HG03432 (cell line): ENCODE measurements around the gene ARPC5.
A peak's percentile ranks its signal among the peaks of the same experiment; 100 is the strongest.
"Not testable (repeated sequence)": the region's sequence is repeated elsewhere in the genome, so short reads cannot be mapped to it uniquely, and the experiment has no call there.

Experiments
- ATAC-seq: cut with Tn5 transposase; IDR thresholded peaks from one replicate; pipeline ENCODE4 v1.9.1; 2021; ENCODE audit warnings: mild to moderate bottlenecking, moderate library complexity; ENCODE audit not compliant: unreplicated experiment

The ARPC5 gene

DNA sequence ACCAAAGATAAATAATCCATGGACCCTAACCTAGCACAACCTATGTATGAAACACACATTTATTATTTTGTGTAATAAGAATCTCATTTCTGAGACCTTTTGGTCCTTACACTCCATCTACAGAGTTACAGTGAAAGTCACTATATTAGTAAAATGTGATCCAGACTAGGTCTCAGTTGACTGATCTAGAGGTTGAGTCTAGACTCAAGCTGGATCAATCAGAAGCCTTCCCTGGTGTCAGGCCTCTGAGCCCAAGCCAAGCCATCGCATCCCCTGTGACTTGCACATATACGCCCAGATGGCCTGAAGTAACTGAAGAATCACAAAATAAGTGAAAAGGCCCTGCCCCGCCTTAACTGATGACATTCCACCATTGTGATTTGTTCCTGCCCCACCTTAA, 22.6 kb downstream of the ARPC5 start:
- ATAC-seq: not testable (repeated sequence)

DNA sequence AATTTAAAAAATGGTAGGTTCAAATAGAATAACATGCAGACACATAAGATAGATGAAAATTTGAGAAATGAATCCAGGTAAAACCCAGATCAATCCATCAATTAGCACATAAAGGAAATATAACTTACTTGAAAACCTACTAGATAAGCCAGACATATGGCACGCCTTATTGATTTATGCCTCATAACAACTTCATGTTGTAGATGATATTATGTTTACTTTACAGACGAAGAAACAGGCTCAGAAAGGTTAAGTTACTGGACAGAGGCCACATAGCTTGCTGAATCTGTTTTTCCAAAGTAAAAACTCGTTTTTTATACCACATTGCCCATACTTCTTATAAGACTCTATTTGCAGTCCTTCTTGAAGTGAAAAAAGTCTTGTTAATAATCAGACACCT, 23.2 kb downstream of the ARPC5 start:
- ATAC-seq: no peak

DNA sequence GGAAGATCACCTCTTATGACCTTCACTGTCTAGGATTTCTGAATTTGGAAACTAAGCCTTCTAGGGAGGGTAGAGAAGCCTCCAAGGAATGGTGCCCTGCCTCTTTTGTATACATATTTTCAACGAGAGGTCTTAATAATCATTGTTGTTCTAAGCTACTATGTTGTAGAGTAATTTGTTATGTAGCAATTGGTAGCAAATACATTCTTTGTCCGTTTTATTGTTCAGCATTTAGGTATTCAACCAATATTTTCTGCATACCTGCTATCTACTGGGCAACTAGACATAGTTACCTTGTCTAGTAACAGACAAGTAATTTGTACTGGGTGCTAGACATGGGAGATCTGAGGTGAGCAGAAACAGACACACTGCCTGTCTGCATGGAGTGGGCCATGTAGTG, 24.6 kb downstream of the ARPC5 start:
- no peak for ATAC-seq

DNA sequence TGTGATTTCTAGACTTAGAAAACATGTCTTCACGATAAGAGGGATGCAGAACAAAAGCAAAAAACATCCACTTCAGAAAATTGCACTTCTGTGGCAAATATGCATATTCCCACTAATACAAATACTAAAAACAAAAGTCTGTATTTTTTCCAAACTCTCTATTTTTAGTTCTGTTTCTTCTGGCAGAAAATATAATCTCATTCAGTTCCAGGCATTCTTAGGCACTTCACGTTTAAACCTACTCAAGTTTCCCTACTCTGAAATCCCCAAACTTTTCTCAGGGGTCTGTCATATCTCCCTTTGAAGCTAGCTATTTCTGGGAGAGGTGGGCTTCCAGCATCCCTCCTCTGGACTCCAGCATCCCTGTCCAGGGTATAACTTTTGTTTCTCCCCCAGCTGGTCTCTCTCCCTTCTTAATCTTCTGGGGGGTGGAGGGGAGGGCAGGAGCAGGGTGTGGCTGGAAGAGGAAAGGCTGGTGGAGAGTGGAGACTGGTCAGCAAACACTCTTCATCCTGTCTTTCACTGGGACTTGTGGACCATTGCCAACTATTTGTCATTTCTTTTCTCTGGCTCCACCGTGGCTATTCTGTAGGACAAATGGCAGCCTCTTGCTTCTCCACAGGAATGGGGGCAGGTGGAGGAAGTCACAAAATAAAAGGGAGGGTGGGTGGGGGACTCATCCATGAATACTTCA, 25.7 kb downstream of the ARPC5 start:
- ATAC-seq: no peak

DNA sequence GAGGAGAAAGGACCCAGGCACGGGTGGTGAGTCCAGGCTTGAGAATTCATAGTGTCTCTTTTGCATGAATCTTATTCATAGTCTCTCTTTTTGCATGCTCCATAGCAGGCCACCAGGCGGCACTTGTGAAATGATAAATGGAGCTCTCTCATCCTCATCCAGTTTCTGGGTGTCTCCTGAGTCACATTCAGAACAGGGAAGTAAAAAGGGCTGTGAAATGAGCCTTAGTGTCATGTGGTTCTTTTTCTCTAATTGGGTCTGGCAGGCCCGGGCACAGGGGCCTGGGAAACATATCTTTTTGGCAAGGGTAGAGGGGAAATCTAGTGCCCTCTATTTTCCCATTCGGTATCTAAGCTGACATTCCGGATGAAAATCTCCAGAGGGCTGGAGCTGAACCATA, 26.3 kb downstream of the ARPC5 start:
- ATAC-seq: peak; percentile 56

DNA sequence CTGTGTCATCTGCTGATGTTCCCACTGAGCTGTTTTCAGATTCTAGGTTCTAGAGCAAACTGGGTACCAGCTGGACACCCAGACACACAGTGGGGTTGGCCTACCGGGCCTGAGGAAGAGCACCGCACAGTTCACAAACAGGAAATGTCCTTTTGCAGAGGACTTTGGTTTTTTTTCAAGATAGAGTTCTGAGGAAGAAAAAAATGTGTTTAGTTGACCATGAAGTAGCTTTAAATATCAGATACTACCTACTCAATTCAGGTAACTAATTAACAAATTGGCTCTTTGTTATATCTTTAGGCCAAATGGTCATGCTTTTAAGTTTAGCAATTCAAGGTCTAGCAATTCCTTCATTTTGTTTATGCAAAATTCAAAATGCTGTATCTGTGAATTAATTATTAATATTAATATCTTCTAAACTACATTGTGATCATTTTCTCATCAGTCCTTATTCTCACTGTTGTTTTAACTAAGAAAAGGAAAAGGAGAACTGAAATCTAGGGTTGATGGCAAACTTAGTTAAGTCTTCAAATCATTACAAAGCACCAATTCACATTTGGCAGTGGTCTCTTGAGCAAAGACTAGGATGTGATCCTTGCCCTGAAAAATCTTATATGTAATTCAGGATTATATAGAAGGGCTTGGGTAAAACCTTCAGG, 28.1 kb downstream of the ARPC5 start:
- peak; percentile 34 for ATAC-seq

DNA sequence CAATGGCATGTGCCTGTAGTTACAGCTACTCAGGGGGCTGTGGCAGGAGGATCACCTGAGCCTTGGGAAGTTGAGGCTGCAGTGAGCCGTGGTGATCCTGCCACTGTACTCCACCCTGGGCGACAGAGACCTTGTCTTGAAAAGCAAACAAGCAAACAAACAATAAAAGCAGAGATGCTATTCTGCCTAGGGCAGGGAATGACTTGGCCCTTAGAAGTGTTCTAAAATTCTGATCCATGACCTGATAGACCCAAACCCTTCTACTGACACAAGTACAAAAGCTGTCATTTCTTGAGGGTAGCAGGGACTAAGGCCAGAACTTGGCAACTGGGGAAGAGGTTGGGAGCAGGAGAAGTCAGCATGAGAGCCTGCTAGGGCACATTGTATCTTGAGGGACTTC, 29.7 kb downstream of the ARPC5 start:
- no peak for ATAC-seq

DNA sequence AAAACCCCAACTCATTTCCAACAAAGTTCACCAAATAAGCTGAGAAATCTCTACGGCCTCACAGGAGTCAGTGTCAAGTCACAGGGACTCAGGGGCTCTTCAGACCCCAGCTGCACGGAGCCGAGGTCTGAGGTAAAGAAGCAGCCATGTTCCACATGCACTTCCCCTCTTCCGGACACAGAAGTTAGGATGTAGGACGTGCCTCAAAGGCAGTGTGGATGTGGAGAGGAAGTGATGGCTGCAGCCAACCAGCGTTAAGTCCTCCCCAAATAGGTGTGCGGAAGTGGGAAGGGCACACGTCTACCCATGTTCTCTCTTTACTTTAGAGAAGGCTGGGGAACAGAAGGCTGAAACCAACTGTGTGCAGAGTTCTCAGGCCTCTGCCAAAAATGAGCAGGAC, 30.8 kb downstream of the ARPC5 start:
- ATAC-seq: peak; percentile 6

DNA sequence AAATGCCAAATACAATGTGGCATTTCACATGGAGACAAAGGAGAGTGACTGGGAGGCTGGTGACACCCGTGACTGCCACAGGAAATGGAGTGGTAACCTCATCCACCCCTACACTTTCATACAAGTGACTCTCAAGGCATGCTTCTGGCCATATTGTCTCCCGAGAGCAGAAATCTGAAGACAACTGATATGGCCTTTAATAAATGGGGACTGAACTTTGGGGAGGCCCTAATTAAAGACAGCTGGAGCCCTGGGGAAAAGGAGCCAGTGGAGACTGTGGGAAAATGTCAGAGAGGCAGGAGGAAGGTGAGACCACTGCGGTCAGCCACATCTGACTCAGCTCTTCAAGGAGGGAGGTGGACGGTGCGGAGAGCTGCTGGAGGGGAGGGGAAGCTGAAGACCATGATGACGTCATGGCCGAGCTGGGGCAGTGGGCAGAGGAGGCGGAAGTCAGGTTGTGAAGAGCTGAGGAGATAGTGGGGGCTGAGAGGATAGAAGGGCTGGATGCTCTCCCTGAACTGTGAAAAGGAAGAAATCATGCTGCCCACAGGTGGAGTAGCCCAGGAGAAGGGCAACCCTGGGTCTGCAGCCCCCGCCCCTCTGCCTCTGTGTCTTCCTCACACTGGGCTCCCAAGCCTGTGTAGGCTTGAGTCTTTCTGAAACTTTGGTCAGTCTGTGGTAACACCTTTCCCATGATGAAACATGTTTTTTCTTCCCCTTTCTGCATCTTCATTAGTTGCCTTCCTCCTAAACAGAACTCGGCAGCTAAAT, 31.4 kb downstream of the ARPC5 start:
- ATAC-seq: peak; percentile 42

DNA sequence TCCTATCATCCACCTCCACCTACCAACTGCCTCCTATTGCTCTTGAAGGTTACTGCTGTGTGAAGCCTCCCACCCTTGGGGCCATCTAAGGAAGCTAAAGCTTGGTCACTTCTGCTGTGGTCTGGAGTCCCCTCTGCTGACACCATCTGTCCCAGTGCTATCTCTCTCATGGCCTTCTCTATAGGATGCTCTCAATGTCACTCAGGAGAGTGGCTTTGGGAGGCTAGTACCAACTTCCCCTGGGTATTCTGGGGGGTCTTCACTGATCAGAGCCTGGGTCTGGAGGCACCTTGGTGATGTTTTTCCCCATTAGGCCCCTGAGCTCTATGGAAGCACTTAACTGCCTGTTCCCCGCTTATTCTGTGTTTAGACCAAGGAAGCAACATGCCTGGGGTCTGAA, 33.1 kb downstream of the ARPC5 start:
- ATAC-seq: no peak

DNA sequence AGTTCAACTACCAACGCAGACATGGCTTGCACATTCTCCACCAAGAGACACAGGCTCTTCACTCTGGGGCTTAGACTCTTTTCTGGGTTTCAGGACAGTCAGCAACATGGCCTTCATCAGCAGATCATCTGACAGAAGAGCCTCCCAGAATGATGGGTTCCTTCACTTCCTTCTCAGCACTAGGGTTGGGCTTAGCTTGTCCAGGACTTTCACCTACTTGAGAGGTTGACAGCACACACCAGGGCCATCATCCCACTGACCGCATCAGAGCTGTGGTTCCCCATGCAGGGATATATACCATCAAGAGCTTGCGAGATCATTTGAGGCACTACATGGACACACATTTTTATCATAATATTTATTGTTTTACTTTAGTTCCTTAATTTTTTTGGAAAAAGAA, 34.9 kb downstream of the ARPC5 start:
- ATAC-seq: no peak

DNA sequence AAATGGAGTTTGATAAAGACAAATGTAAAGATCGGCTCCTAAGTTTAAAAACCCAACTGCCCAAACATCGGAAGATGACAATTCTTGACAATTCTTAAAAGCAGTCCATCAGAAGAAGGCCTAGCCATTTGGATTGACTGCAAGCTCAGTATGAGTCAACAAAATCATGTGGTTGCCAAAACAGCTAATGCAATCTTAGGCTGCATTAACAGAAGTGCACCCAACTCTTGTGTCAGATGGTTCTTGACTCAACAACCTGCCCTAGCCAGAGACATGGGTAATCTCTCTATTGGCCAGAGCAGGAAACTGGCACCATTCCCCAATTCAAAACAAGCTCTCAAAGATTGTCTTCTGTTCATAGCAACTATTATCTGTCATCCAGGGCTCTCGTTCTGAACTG, 35.4 kb downstream of the ARPC5 start:
- no peak for ATAC-seq

DNA sequence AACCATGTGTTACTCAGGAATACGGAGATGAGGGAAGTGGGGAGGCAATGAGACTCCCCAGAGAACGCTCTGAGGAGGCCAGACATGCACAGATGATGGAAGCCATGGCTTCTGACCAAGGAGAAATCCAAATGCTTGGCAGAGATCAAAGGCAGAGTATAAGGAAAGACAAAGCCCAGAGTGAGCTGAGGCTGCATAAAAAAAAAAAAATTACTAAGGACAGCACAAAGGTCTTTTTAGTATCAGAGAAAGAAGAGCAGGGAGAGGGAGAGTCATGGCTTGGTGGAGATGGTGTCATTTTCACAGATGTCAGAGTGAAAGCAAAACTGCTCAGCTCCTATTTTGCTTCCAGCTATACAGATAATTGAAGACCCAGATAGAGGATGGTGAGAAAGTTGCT, 37.2 kb downstream of the ARPC5 start:
- ATAC-seq: peak; percentile 73

DNA sequence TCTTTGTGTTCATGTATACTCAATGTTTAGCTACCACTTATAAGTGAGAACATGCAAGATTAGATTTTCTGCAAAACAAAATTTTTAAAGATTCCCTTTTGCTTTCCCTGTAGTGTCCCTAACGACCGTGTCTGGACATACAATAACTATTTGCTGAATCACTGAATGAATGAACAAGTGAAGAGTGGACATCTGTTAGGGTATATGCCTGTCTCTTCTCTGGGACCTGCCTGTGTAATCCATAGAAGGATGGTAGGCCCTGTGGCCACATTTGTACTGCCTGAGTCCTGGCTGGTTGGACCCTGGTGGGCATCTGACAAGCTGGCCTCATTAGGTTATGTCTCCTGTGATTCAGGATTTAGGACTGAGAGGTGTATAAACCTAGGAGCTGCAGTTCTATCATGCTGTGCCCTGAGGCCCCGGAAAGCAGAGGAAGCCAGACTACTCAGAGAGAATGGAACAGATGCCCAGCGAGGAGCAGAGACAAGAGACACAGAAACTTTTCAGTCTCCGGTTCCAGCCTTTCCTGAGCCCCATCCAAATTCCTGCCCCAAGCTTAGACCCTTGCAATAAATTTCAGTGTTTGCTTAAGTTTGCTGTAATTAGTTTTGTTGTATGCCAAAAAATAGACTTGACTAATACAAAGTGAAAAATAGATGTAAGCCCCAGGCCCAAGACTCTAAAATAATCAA, 37.8 kb downstream of the ARPC5 start:
- no peak for ATAC-seq

DNA sequence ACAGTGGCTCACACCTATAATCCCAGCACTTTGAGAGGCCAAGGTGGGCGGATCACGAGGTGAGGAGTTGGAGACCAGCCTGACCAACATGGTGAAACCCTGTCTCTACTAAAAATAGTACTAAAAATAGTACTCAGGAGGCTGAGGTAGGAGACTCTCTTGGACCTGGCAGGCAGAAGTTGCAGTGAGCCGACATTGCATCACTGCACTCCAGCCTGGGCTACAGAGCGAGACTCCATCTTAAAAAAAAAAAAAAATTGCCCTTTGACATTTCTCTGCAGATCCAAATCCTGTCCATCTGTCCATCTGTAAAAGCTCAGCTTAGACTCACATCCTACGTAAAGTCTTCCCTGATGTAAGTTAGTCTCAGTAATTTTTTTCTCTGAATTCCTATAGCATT, 39.1 kb downstream of the ARPC5 start:
- no peak for ATAC-seq

DNA sequence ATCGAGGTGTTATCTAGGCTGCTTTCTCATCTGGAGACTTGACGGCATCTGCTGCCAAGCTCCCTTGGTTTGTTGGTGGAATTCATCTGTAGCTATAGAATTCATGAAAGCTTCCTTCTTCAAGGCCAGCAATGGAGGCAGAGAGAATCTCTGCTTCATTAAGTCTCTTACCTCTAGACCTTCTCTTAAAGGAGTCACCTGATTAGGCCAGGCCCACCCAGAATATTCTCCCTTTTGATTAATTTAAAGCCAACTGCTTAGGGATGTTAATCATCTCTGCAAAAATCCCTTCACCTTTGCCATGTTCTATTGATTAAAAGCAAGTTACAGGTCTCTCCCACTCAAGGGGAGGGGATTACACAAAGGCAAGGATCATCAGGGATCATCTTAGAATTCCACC, 40.0 kb downstream of the ARPC5 start:
- no peak for ATAC-seq

DNA sequence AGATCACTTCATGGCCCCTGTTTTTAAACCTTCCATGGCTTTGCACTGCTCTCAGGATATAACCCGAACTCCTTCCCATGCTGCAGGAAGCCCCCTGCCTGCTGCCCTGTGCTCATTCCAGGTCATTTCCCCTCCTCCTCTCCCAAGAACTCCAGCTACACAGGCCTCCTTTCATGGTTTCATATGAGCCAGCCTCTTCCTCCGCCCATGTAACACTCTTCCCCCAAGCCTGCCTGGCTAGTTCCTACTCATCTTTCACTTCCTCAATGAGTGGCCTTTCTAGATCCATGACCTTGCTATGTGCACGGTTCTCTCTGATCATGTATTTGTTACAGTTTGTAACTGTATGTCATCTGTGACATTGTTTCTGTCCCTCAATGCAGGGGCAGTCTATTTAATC, 42.2 kb downstream of the ARPC5 start:
- ATAC-seq: peak; percentile 45

DNA sequence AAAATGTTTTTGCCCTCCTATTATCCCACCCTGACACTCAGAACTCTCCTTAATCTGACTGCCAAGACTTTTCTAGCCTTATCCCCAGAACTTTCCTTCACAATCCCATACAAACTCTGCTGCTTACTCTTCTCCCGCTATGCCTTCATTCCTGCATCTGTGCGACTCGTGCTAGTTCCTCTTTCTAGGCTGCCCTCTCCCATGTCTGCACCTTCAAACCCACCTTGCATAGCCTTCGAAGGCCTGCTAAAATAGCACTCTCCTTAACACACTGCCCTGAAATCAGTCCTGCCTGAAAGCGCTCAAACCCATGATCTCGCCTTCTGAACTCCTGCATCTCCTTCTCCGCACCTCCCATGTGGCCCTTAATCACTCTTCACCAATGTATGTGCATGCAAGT, 42.9 kb downstream of the ARPC5 start:
- no peak for ATAC-seq

DNA sequence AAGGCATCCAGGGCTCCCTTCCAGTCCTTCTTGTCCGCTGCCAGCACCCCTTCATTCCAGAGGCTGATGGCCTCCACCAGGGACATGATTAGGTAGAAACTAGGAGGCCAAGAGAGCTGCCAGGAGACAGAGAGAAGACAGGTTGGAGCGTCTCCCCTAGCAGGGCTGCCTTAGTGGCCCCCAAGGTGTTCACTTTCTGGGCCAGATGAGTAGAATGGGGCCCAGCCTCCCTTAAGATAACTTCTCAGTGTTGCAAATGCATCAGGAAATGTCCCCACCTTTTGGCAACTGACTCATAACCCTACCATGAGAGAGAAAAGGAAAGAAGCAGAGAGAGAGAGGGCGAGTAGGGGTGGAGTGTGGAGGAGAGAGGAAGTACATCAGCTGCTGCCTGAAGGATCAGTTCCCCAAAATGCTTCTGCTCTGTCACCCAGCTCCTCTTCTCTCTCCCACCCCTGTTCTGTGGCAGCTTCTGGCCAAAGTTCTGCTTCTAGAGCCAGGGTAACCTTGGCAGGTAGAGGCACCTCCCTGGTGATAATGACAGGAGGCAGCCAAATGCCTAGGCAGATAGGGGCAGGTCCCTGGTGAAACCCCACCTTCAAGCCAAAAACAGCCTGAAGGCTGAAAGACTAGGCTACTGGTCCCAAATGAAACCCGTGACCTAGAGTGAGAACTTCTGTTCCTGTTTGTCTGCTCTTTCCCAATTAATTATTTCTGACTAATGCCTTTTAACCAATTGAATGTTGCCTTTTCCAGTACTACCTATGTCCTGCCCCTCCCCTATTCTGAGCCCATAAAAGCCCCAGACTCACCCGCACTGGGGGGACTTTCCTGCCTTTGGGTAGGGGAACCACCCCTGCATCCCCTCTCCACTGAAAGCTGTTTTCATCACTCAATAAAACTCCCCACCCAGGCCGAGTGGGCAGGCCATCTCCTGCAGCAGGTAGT, 45.1 kb downstream of the ARPC5 start, which contains the start of gene NCF2:
NCF2 (minus strand) TSS at position 216 of the 948 bp plus-strand sequence; CDS start at position 86, 130 bp downstream.
- peak; percentile 86 for ATAC-seq

DNA sequence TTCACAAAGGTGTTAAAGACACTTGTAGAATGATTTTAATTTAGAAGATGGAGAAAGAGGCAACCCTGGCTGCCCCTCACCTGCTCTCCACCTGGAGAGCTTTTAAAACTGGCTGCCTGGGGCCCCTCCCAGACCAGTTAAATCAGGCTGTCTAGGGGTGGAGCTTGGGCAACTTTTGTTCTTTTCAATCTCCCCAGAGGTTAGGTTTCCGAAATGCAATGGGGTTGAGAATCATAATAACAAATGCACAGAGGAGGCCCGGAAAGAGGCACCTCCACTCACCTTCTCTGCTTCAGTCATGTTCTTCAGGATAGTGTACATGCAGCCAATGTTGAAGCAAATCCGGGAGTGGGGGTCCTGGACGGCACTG, 45.7 kb downstream of the ARPC5 start:
- ATAC-seq: peak; percentile 23
